Effector memory CD4-positive, alpha-beta T cell (primary cell): ENCODE data around the gene GFOD1.
A peak's percentile ranks its signal among the peaks of the same experiment; 100 is the strongest.
"Not testable (repeated sequence)": the region's sequence is repeated elsewhere in the genome, so short reads cannot be mapped to it uniquely, and the experiment has no call there.

Experiments used
- DNase-seq, 3 donors: peaks; one replicate each; pipeline ENCODE4 v3.0.0-alpha.2; 2020
- H3K27ac ChIP-seq: 2 replicates; pipeline ENCODE4 v1.7.0; 2013; ENCODE audit warnings: mild to moderate bottlenecking, low read length, moderate library complexity; ENCODE audit not compliant: insufficient read depth, poor library complexity, severe bottlenecking
- H3K27me3 ChIP-seq: replicated peaks from 2 replicates; pipeline ENCODE4 v1.7.0; 2013; ENCODE audit warnings: mild to moderate bottlenecking, low read length; ENCODE audit not compliant: insufficient read depth, control insufficient read depth, poor library complexity, severe bottlenecking
- H3K36me3 ChIP-seq: 2 replicates; pipeline ENCODE4 v1.7.0; 2013; ENCODE audit warnings: mild to moderate bottlenecking, low read length, moderate library complexity; ENCODE audit not compliant: control insufficient read depth, insufficient read depth
- H3K4me1 ChIP-seq: 2 replicates; pipeline ENCODE4 v1.7.0; 2013; ENCODE audit warnings: low read length, mild to moderate bottlenecking; ENCODE audit not compliant: control insufficient read depth, insufficient read depth, poor library complexity, severe bottlenecking
- H3K4me3 ChIP-seq: 2 replicates; pipeline ENCODE4 v1.7.0; 2013; ENCODE audit warnings: low read length, low read depth, mild to moderate bottlenecking; ENCODE audit not compliant: insufficient read depth, poor library complexity, severe bottlenecking
- H3K9me3 ChIP-seq: 2 replicates; pipeline ENCODE4 v1.7.0; 2013; ENCODE audit warnings: mild to moderate bottlenecking, low read length, moderate library complexity; ENCODE audit not compliant: control insufficient read depth

Gene GFOD1

GRCh38 chr6:13434777-13435176, 52.6 kb downstream of the GFOD1 start:
- H3K36me3 ChIP-seq, result no peaks in the 10 kb centered on the region
- no peaks in the 10 kb centered on the region for H3K9me3 ChIP-seq
- H3K4me1 ChIP-seq, result peaks cover 3% of the 10 kb centered on the region
- H3K27ac ChIP-seq, result no peak overlapping the region
- no peaks in the 10 kb centered on the region for H3K27me3 ChIP-seq
- H3K4me3 ChIP-seq, result no peak overlapping the region
- no peak for DNase-seq

GRCh38 chr6:13434135-13434775, 53.1 kb downstream of the GFOD1 start:
- not testable (repeated sequence) for DNase-seq, H3K9me3 ChIP-seq, H3K4me3 ChIP-seq, H3K27me3 ChIP-seq, H3K27ac ChIP-seq, H3K36me3 ChIP-seq, H3K4me1 ChIP-seq

GRCh38 chr6:13433709-13434121, 53.7 kb downstream of the GFOD1 start:
- no peak for DNase-seq
- H3K27ac ChIP-seq, result no peak overlapping the region
- H3K4me1 ChIP-seq, result peaks cover 8% of the 10 kb centered on the region
- H3K27me3 ChIP-seq, result no peaks in the 10 kb centered on the region
- no peaks in the 10 kb centered on the region for H3K36me3 ChIP-seq
- no peak overlapping the region for H3K4me3 ChIP-seq
- H3K9me3 ChIP-seq, result no peaks in the 10 kb centered on the region

GRCh38 chr6:13432526-13433184, 54.7 kb downstream of the GFOD1 start:
- H3K36me3 ChIP-seq, result no peaks in the 10 kb centered on the region
- no peaks in the 10 kb centered on the region for H3K27me3 ChIP-seq
- H3K4me1 ChIP-seq, result peaks cover 19% of the 10 kb centered on the region
- H3K27ac ChIP-seq, result no peak overlapping the region
- DNase-seq, result no peak
- no peak overlapping the region for H3K4me3 ChIP-seq
- H3K9me3 ChIP-seq, result no peaks in the 10 kb centered on the region

GRCh38 chr6:13431861-13432465, 55.4 kb downstream of the GFOD1 start:
- Histone ChIP-seq H3K27ac (no peak overlapping the region), H3K4me3 (no peak overlapping the region), H3K9me3 (no peaks in the 10 kb centered on the region), H3K36me3 (no peaks in the 10 kb centered on the region), H3K27me3 (no peaks in the 10 kb centered on the region), H3K4me1 (peaks cover 23% of the 10 kb centered on the region)
- no peak for DNase-seq

- Histone ChIP-seq H3K36me3 (no peaks in the 10 kb centered on the region), H3K4me3 (no peak overlapping the region), H3K27ac (no peak overlapping the region), H3K4me1 (peaks cover 23% of the 10 kb centered on the region), H3K27me3 (no peaks in the 10 kb centered on the region), H3K9me3 (no peaks in the 10 kb centered on the region)
- no peak for DNase-seq
These were observed 56.2 kb downstream of the GFOD1 start for GRCh38 chr6:13431059-13431656.

GRCh38 chr6:13429406-13429753, 58.0 kb downstream of the GFOD1 start:
- Histone ChIP-seq H3K4me1 (peaks cover 20% of the 10 kb centered on the region), H3K27me3 (no peaks in the 10 kb centered on the region), H3K27ac (no peak overlapping the region), H3K4me3 (no peak overlapping the region), H3K9me3 (no peaks in the 10 kb centered on the region), H3K36me3 (no peaks in the 10 kb centered on the region)
- no peak for DNase-seq

- H3K4me3 ChIP-seq, result peak overlapping the region; percentile 36
- H3K27ac ChIP-seq, result no peak overlapping the region
- DNase-seq, result no peak
- H3K27me3 ChIP-seq, result no peaks in the 10 kb centered on the region
- H3K9me3 ChIP-seq, result no peaks in the 10 kb centered on the region
- peaks cover 20% of the 10 kb centered on the region for H3K4me1 ChIP-seq
- no peaks in the 10 kb centered on the region for H3K36me3 ChIP-seq
These were observed 58.6 kb downstream of the GFOD1 start for GRCh38 chr6:13428583-13429405.

GRCh38 chr6:13427801-13428582, 59.4 kb downstream of the GFOD1 start:
- Histone ChIP-seq H3K27ac (no peak overlapping the region), H3K9me3 (no peaks in the 10 kb centered on the region), H3K36me3 (no peaks in the 10 kb centered on the region), H3K4me3 (peak overlapping the region; percentile 36), H3K4me1 (peaks cover 20% of the 10 kb centered on the region), H3K27me3 (no peaks in the 10 kb centered on the region)
- DNase-seq, result peak; percentile 16 to 24 (median 18)
